DMS153 (cell line): ENCODE measurements around the gene GMPR2.
A peak's percentile ranks its signal among the peaks of the same experiment; 100 is the strongest.

Source experiments
- DNase-seq: peaks from one replicate; lab custom pipeline; 2025; lab: John Stamatoyannopoulos, UW

GMPR2 gene

GRCh38 chr14:24232645-24233537 is at the start of gene GMPR2:
Gene GMPR2 (plus strand): TSS chr14:24232929. CDS start chr14:24233254, 325 bp downstream.
- peak; percentile 82 for DNase-seq

- no peak for DNase-seq
Observed at GRCh38 chr14:24183014-24183481, 49.7 kb upstream of the GMPR2 start.

GRCh38 chr14:24184104-24184970 is 48.4 kb upstream of the GMPR2 start:
- no peak for DNase-seq

- DNase-seq = no peak
Observed at GRCh38 chr14:24185026-24185425, 47.7 kb upstream of the GMPR2 start.

- no peak for DNase-seq
Observed at GRCh38 chr14:24185741-24186140, 47.0 kb upstream of the GMPR2 start.

- DNase-seq = no peak
Observed at GRCh38 chr14:24186831-24187538, 45.7 kb upstream of the GMPR2 start.

GRCh38 chr14:24187539-24187915 is 45.2 kb upstream of the GMPR2 start:
- no peak for DNase-seq

- DNase-seq = peak; percentile 95
Observed at GRCh38 chr14:24188251-24189058, 44.3 kb upstream of the GMPR2 start, which contains the start of gene IPO4. Gene IPO4 (minus strand): TSS chr14:24188816. CDS start chr14:24188787, 29 bp downstream.

GRCh38 chr14:24189059-24189375 is 43.7 kb upstream of the GMPR2 start:
- no peak for DNase-seq

GRCh38 chr14:24189460-24189859 is 43.3 kb upstream of the GMPR2 start:
- DNase-seq = no peak

GRCh38 chr14:24190416-24190815 is 42.3 kb upstream of the GMPR2 start:
- DNase-seq = no peak

GRCh38 chr14:24192933-24193332 is 39.8 kb upstream of the GMPR2 start:
- DNase-seq = no peak

- DNase-seq = no peak
Observed at GRCh38 chr14:24194186-24194872, 38.4 kb upstream of the GMPR2 start.

GRCh38 chr14:24194873-24195185 is 37.9 kb upstream of the GMPR2 start:
- no peak for DNase-seq

GRCh38 chr14:24195186-24196070 is 37.3 kb upstream of the GMPR2 start, which contains the start of gene TM9SF1:
Gene TM9SF1 (minus strand): TSS chr14:24195441. CDS start chr14:24195019, 422 bp downstream.
- peak; percentile 62 for DNase-seq

GRCh38 chr14:24196071-24197055 is 36.4 kb upstream of the GMPR2 start:
- DNase-seq = no peak

GRCh38 chr14:24197056-24197450 is 35.7 kb upstream of the GMPR2 start:
- DNase-seq = no peak

GRCh38 chr14:24198814-24199524 is 33.8 kb upstream of the GMPR2 start:
- no peak for DNase-seq
